Neural cell (in vitro differentiated cells): Measurements from ENCODE around the gene ATP11B. TPM values are rescaled to one million over a fixed set of nuclear protein-coding genes. Genes with fewer than 3 reads are reported as not detected.

ENCODE experiments used
- H2AFZ ChIP-seq: fragments of 200-600, 300-800 bp; sonication (generic), shearing (Covaris generic); 2 replicates; pipeline ENCODE4 v1.6.0; 2014; ENCODE audit warnings: low read depth, mild to moderate bottlenecking, antibody characterized with exemption, low read length, moderate library complexity
- H3F3A ChIP-seq: fragments of 200-600 bp; shearing (Covaris generic); 2 replicates; pipeline ENCODE4 v1.6.1; 2016; ENCODE audit warnings: mild to moderate bottlenecking, moderate library complexity, mixed read lengths, antibody characterized with exemption, low read length; ENCODE audit not compliant: insufficient read depth, poor library complexity, severe bottlenecking
- H3K27ac ChIP-seq: fragments of 200-600, 300-800 bp; sonication (generic), shearing (Covaris generic); 2 replicates; pipeline ENCODE4 v1.5.1; 2014; ENCODE audit warnings: mild to moderate bottlenecking, low read length, moderate library complexity
- H3K27me3 ChIP-seq: fragments of 300-800, 200-600 bp; sonication (generic), shearing (Covaris generic); 2 replicates; pipeline ENCODE4 v1.6.0; 2014; ENCODE audit warnings: mild to moderate bottlenecking, low read depth, low read length, moderate library complexity; ENCODE audit not compliant: insufficient read depth
- H3K36me3 ChIP-seq: fragments of 300-800, 200-600 bp; sonication (generic), shearing (Covaris generic); 2 replicates; pipeline ENCODE4 v1.5.1; 2014; ENCODE audit warnings: mild to moderate bottlenecking, antibody characterized with exemption, low read length, moderate library complexity; ENCODE audit not compliant: insufficient read depth
- H3K4me2 ChIP-seq: fragments of 300-800, 200-600 bp; sonication (generic), shearing (Covaris generic); 2 replicates; pipeline ENCODE4 v1.6.0; 2014; ENCODE audit warnings: mild to moderate bottlenecking, low read length
- H3K4me3 ChIP-seq: fragments of 300-800, 200-600 bp; sonication (generic), shearing (Covaris generic); 2 replicates; pipeline ENCODE4 v1.5.1; 2014; ENCODE audit warnings: mild to moderate bottlenecking, low read length, moderate library complexity
- H3K79me2 ChIP-seq: fragments of 200-600 bp; shearing (Covaris generic); replicated peaks from 2 replicates; pipeline ENCODE4 v1.6.0; 2014; ENCODE audit warnings: mild to moderate bottlenecking, low read length, moderate library complexity; ENCODE audit not compliant: insufficient read depth
- H3K9ac ChIP-seq: fragments of 300-800, 200-600 bp; sonication (generic), shearing (Covaris generic); 2 replicates; pipeline ENCODE4 v1.6.1; 2016; ENCODE audit warnings: mild to moderate bottlenecking, low read length, mixed read lengths
- H3K9me2 ChIP-seq: fragments of 200-600 bp; shearing (Covaris generic); 2 replicates; pipeline ENCODE4 v1.6.1; 2016; ENCODE audit warnings: mild to moderate bottlenecking, low read length, mixed read lengths; ENCODE audit not compliant: insufficient read depth
- H3K9me3 ChIP-seq: fragments of 200-600, 300-800 bp; sonication (generic), shearing (Covaris generic); 2 replicates; pipeline ENCODE4 v1.6.1; 2016; ENCODE audit warnings: mild to moderate bottlenecking, mixed run types, low read length, moderate library complexity, mixed read lengths
- H4K20me1 ChIP-seq: fragments of 200-600 bp; shearing (Covaris generic); 2 replicates; pipeline ENCODE4 v1.6.1; 2016; ENCODE audit warnings: mild to moderate bottlenecking, mixed run types; ENCODE audit not compliant: insufficient read depth
- CTCF ChIP-seq: fragments of 450-650 bp; IDR thresholded peaks from 2 replicates; pipeline ENCODE4 v1.5.1; 2014; ENCODE audit warnings: antibody characterized with exemption, mild to moderate bottlenecking, moderate library complexity; ENCODE audit not compliant: poor library complexity, severe bottlenecking
- EP300 ChIP-seq: fragments of 450-650 bp; conservative IDR thresholded peaks from 2 replicates; pipeline ENCODE4 v1.6.1; 2014; ENCODE audit warnings: antibody characterized with exemption, mild to moderate bottlenecking, moderate library complexity; ENCODE audit not compliant: poor library complexity, severe bottlenecking
- EZH2 ChIP-seq: fragments of 200-600, 300-800 bp; shearing (Covaris generic), sonication (generic); IDR thresholded peaks from 2 replicates; pipeline ENCODE4 v1.6.1; 2014; ENCODE audit warnings: antibody characterized with exemption, low read length, borderline replicate concordance, mild to moderate bottlenecking; ENCODE audit not compliant: insufficient read depth, poor library complexity, severe bottlenecking
- RAD21 ChIP-seq: fragments of 450-650 bp; conservative IDR thresholded peaks from 2 replicates; pipeline ENCODE4 v1.6.1; 2014; ENCODE audit warnings: antibody characterized with exemption, mild to moderate bottlenecking, moderate library complexity
- SMC3 ChIP-seq: fragments of 450-650 bp; conservative IDR thresholded peaks from 2 replicates; pipeline ENCODE4 v1.6.1; 2014; ENCODE audit warnings: antibody characterized with exemption, mild to moderate bottlenecking, moderate library complexity; ENCODE audit not compliant: poor library complexity
- TAF1 ChIP-seq: IDR thresholded peaks from 2 replicates; pipeline ENCODE4 v1.6.1; 2012; ENCODE audit warnings: low read depth
- polyA plus RNA-seq: library from polyadenylated mRNA; depleted of rRNA; stranded (reverse); fragments of >200 nt; gene quantifications from 2 replicates; pipeline ENCODE4 v1.2.3, GENCODE V29; 2014
- TF ChIP-seq, protein P1 (sequence below): IDR thresholded peaks from 2 replicates; pipeline ENCODE4 v1.6.1; 2012; ENCODE audit warnings: borderline replicate concordance

The ATP11B gene
- polyA plus RNA-seq, 1 donor from 2014 or later: 31.2 TPM

DNA sequence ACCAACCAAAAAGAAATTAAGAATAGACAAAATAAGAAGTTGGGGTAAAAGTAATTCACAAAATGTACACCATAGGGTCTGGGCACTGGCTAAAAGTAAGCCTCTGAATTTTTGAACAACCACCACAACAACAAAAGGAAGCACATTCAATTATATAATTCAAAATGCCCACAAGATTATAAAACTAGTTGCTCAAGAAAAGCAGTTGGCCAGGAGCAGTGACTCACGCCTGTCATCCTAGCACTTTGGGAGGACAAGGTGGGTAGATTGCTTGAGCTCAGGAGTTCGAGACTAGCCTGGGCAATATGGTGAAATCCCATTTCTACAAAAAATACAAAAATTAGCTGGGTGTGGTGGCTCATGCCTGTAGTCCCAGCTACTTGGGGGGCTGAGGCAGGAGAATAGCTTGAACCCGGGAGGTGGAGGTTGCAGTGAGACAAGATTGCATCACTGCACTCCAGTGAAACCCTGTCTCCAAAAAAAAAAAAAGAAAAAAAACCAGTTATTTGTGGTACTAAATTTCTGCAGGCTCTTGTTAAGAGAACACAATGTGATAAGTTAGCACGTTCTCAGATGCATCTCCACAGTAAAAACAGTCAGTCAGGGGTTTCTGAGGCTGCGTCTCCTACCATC is 6.6 kb upstream of the ATP11B start:
- Histone ChIP-seq H3K9ac (no peak overlapping the region), H3K9me2 (no peaks in the 10 kb centered on the region), H3F3A (no peaks in the 10 kb centered on the region), H3K27ac (no peak overlapping the region), H3K4me2 (no peak overlapping the region), H2AFZ (no peak overlapping the region), H3K9me3 (no peaks in the 10 kb centered on the region), H3K36me3 (no peaks in the 10 kb centered on the region), H3K27me3 (no peaks in the 10 kb centered on the region), H4K20me1 (no peaks in the 10 kb centered on the region), H3K4me3 (no peak overlapping the region), H3K79me2 (no peaks in the 10 kb centered on the region)
- TF ChIP-seq, protein P1, sequence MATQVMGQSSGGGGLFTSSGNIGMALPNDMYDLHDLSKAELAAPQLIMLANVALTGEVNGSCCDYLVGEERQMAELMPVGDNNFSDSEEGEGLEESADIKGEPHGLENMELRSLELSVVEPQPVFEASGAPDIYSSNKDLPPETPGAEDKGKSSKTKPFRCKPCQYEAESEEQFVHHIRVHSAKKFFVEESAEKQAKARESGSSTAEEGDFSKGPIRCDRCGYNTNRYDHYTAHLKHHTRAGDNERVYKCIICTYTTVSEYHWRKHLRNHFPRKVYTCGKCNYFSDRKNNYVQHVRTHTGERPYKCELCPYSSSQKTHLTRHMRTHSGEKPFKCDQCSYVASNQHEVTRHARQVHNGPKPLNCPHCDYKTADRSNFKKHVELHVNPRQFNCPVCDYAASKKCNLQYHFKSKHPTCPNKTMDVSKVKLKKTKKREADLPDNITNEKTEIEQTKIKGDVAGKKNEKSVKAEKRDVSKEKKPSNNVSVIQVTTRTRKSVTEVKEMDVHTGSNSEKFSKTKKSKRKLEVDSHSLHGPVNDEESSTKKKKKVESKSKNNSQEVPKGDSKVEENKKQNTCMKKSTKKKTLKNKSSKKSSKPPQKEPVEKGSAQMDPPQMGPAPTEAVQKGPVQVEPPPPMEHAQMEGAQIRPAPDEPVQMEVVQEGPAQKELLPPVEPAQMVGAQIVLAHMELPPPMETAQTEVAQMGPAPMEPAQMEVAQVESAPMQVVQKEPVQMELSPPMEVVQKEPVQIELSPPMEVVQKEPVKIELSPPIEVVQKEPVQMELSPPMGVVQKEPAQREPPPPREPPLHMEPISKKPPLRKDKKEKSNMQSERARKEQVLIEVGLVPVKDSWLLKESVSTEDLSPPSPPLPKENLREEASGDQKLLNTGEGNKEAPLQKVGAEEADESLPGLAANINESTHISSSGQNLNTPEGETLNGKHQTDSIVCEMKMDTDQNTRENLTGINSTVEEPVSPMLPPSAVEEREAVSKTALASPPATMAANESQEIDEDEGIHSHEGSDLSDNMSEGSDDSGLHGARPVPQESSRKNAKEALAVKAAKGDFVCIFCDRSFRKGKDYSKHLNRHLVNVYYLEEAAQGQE: no peak
- TF ChIP-seq TAF1 (no peak), CTCF (no peak)

GRCh38 chr3:182787302-182788036 is 5.8 kb upstream of the ATP11B start:
- Histone ChIP-seq H3F3A (no peaks in the 10 kb centered on the region), H3K4me3 (no peak overlapping the region), H3K79me2 (no peaks in the 10 kb centered on the region), H3K9me3 (no peaks in the 10 kb centered on the region), H3K9ac (no peak overlapping the region), H4K20me1 (no peaks in the 10 kb centered on the region), H3K36me3 (no peaks in the 10 kb centered on the region), H3K4me2 (no peak overlapping the region), H2AFZ (no peak overlapping the region), H3K27ac (no peak overlapping the region), H3K27me3 (no peaks in the 10 kb centered on the region), H3K9me2 (no peaks in the 10 kb centered on the region)
- no peak for TF ChIP-seq EP300
- no peak for TF ChIP-seq SMC3
- TF ChIP-seq RAD21: no peak
- TF ChIP-seq, protein P1: no peak
- TF ChIP-seq EZH2: no peak
